ENCODE measurements around the gene TXK.

Gene TXK

GRCh38 chr4:48064349-48064748, 69.7 kb downstream of the TXK start:
- no peak for DNase-seq (ENCODE audit: low read depth)
- H3K4me3 ChIP-seq (ENCODE audit: control insufficient read depth, low read depth, low read length), result no peak overlapping the region
- TF ChIP-seq CTCF (IDR thresholded peaks at IDR 0.05; ENCODE audit: control insufficient read depth, insufficient read depth, low read depth, low read length, missing control alignments), result no peak

- H3K4me3 ChIP-seq (ENCODE audit: control insufficient read depth, low read depth, low read length), result no peak overlapping the region
- TF ChIP-seq CTCF (IDR thresholded peaks at IDR 0.05; ENCODE audit: control insufficient read depth, insufficient read depth, low read depth, low read length, missing control alignments), result no peak
- no peak for DNase-seq (ENCODE audit: low read depth)
Observed at GRCh38 chr4:48058617-48059530, 75.2 kb downstream of the TXK start.

- no peak overlapping the region for H3K4me3 ChIP-seq (ENCODE audit: control insufficient read depth, low read depth, low read length)
- no peak for TF ChIP-seq CTCF (IDR thresholded peaks at IDR 0.05; ENCODE audit: control insufficient read depth, insufficient read depth, low read depth, low read length, missing control alignments)
- no peak for DNase-seq (ENCODE audit: low read depth)
Observed at GRCh38 chr4:48051078-48051477, 83.0 kb downstream of the TXK start.

GRCh38 chr4:48049483-48049882, 84.6 kb downstream of the TXK start:
- no peak for TF ChIP-seq CTCF (IDR thresholded peaks at IDR 0.05; ENCODE audit: control insufficient read depth, insufficient read depth, low read depth, low read length, missing control alignments)
- no peak overlapping the region for H3K4me3 ChIP-seq (ENCODE audit: control insufficient read depth, low read depth, low read length)
- no peak for DNase-seq (ENCODE audit: low read depth)

- DNase-seq (ENCODE audit: low read depth), result no peak
- H3K4me3 ChIP-seq (ENCODE audit: control insufficient read depth, low read depth, low read length), result no peak overlapping the region
- no peak for TF ChIP-seq CTCF (IDR thresholded peaks at IDR 0.05; ENCODE audit: control insufficient read depth, insufficient read depth, low read depth, low read length, missing control alignments)
Observed at GRCh38 chr4:48047896-48048295, 86.2 kb downstream of the TXK start.

GRCh38 chr4:48047421-48047844, 86.6 kb downstream of the TXK start:
- TF ChIP-seq CTCF (IDR thresholded peaks at IDR 0.05; ENCODE audit: control insufficient read depth, insufficient read depth, low read depth, low read length, missing control alignments), result no peak
- DNase-seq (ENCODE audit: low read depth), result no peak
- no peak overlapping the region for H3K4me3 ChIP-seq (ENCODE audit: control insufficient read depth, low read depth, low read length)
